Activated naive CD4-positive, alpha-beta T cell treated with anti-CD3 and anti-CD28 coated beads for 36 hours (primary cell): ENCODE data around the gene LRRN4. TPM values are rescaled to one million over a fixed set of nuclear protein-coding genes. Genes with fewer than 3 reads are reported as not detected.
A peak's percentile ranks its signal among the peaks of the same experiment; 100 is the strongest.

ENCODE experiments used
- CTCF ChIA-PET: fragments of 350-600 bp; sonication (Branson Sonifier 250); formaldehyde crosslinking; loops from one replicate; lab custom pipeline; 2021; ENCODE audit warnings: antibody characterized with exemption; lab: Charles Lee
- DNase-seq: peaks from one replicate; pipeline ENCODE4 v3.0.0-alpha.2; 2020
- H3K27ac Mint-ChIP-seq: one replicate; pipeline ENCODE4 v1.8.0; 2021; ENCODE audit warnings: mild to moderate bottlenecking, mixed read lengths
- H3K27me3 Mint-ChIP-seq: one replicate; pipeline ENCODE4 v1.8.0; 2021; ENCODE audit warnings: low read depth, mixed read lengths
- H3K36me3 Mint-ChIP-seq: one replicate; pipeline ENCODE4 v1.8.0; 2021; ENCODE audit warnings: low read depth, mixed read lengths
- H3K4me1 Mint-ChIP-seq: one replicate; pipeline ENCODE4 v1.8.0; 2021; ENCODE audit warnings: low read depth, mixed read lengths
- H3K4me3 Mint-ChIP-seq: one replicate; pipeline ENCODE4 v1.8.0; 2021; ENCODE audit warnings: mild to moderate bottlenecking, moderate library complexity, mixed read lengths
- H3K9me3 Mint-ChIP-seq: one replicate; pipeline ENCODE4 v1.8.0; 2021; ENCODE audit warnings: mixed read lengths
- intact Hi-C: fragments of 100-400 bp; cut with micrococcal nuclease; formaldehyde crosslinking; loops from one replicate; pipeline ENCODE4 v1.15.1; 2023
- total RNA-seq, 2 experiments: library from RNA; stranded (reverse); gene quantifications; one replicate each; pipeline ENCODE4 v1.2.3, GENCODE V29; 2021

Gene LRRN4
- not detected for total RNA-seq

GRCh38 chr20:6053776-6054688 lies at the start of gene LRRN4:
LRRN4 (minus strand) TSS chr20:6054060; CDS start chr20:6052799, 1,261 bp downstream.
- H3K4me1 Mint-ChIP-seq: peaks cover 8% of the 10 kb centered on the region
- H3K9me3 Mint-ChIP-seq: no peaks in the 10 kb centered on the region
- intact Hi-C loops: no loop called here
- H3K4me3 Mint-ChIP-seq: peak within 1 kb of the TSS; percentile 34
- H3K27ac Mint-ChIP-seq: no peak within 1 kb of the TSS
- H3K36me3 Mint-ChIP-seq: no peaks in the 10 kb centered on the region
- CTCF ChIA-PET: interaction anchor here (0.6 to 1.1 kb wide), 3 partner anchors 23 to 266 kb away, joined by 3 to 4 read pairs (median 3); no protein-coding TSS in a partner anchor
- DNase-seq: no peak
- H3K27me3 Mint-ChIP-seq: peaks cover 25% of the 10 kb centered on the region

- no peaks in the 10 kb centered on the region for H3K4me1 Mint-ChIP-seq
Measured at GRCh38 chr20:6103301-6103700, 49.4 kb upstream of the LRRN4 start.

DNA sequence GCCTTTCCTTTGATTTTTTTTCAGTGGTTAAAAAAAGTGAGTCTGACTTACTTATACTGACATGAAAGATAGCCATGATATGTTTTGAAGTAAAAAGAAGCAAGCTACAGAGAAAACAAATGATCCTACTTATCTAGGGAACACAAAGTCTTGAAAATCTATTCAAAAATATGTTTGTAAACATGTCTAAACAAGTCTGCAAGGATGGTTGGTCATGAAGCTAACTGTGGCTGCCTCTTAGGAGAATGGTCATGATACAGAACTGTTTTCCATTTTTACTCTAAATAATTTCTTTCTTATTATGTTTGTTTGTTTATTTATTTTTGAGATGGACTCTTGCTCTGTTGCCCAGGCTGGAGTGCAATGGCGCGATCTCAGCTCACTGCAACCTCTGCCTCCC lies 47.5 kb upstream of the LRRN4 start:
- intact Hi-C loops: no loop called here
- Mint-ChIP-seq H3K27ac (no peak overlapping the region), H3K4me3 (no peak overlapping the region), H3K27me3 (peaks cover 6% of the 10 kb centered on the region), H3K9me3 (no peaks in the 10 kb centered on the region), H3K36me3 (no peaks in the 10 kb centered on the region), H3K4me1 (no peaks in the 10 kb centered on the region)
- CTCF ChIA-PET: no interaction called here
- DNase-seq: no peak

More at GRCh38 chr20:6103301-6103700, 49.4 kb upstream of the LRRN4 start:
- Mint-ChIP-seq H3K27ac (no peak overlapping the region), H3K4me3 (no peak overlapping the region), H3K9me3 (no peaks in the 10 kb centered on the region), H3K36me3 (no peaks in the 10 kb centered on the region), H3K27me3 (peaks cover 4% of the 10 kb centered on the region)
- intact Hi-C loops: no loop called here
- CTCF ChIA-PET: interaction anchor here (0.9 kb wide), 1 partner anchor 19 kb away, joined by 3 read pairs; the partner anchor contains the start of gene FERMT1
- no peak for DNase-seq

DNA sequence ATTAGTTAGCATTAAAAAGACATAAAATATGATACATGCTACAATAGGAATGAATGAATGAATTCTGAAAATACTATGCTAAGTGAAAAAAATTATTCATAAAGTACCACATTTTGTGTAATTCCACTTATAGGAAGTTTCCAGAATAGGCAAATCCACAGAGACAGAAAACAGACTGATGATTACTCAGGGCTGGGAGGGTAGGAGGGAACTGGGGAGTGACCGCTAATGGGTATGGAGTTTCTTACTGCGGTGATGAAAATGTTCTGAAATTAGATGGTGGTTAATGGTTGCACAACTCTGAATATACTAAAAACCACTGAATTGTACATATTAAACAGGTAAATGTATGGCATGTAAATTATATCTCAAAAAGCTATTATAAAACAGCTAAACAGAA lies 46.4 kb upstream of the LRRN4 start:
- intact Hi-C loops: no loop called here
- DNase-seq: no peak
- Mint-ChIP-seq H3K4me1 (no peaks in the 10 kb centered on the region), H3K4me3 (no peak overlapping the region), H3K36me3 (no peaks in the 10 kb centered on the region), H3K27me3 (peaks cover 8% of the 10 kb centered on the region), H3K9me3 (no peaks in the 10 kb centered on the region), H3K27ac (no peak overlapping the region)
- CTCF ChIA-PET: no interaction called here

GRCh38 chr20:6099819-6100218 lies 46.0 kb upstream of the LRRN4 start:
- no peak overlapping the region for H3K4me3 Mint-ChIP-seq
- no peaks in the 10 kb centered on the region for H3K9me3 Mint-ChIP-seq
- no peak overlapping the region for H3K27ac Mint-ChIP-seq
- peaks cover 8% of the 10 kb centered on the region for H3K27me3 Mint-ChIP-seq
- CTCF ChIA-PET: no interaction called here
- no peaks in the 10 kb centered on the region for H3K36me3 Mint-ChIP-seq
- intact Hi-C loops: no loop called here
- no peaks in the 10 kb centered on the region for H3K4me1 Mint-ChIP-seq
- no peak for DNase-seq

- intact Hi-C loops: no loop called here
- no peaks in the 10 kb centered on the region for H3K36me3 Mint-ChIP-seq
Measured at GRCh38 chr20:6095409-6095808, 41.5 kb upstream of the LRRN4 start.

GRCh38 chr20:6094565-6094964 lies 40.7 kb upstream of the LRRN4 start:
- intact Hi-C loops: no loop called here
- H3K27me3 Mint-ChIP-seq: peaks cover 16% of the 10 kb centered on the region
- no peaks in the 10 kb centered on the region for H3K36me3 Mint-ChIP-seq
- H3K9me3 Mint-ChIP-seq: no peaks in the 10 kb centered on the region
- CTCF ChIA-PET: interaction anchor here (1.3 kb wide), 1 partner anchor 98 kb away, joined by 3 read pairs; no protein-coding TSS in a partner anchor
- no peak for DNase-seq
- no peaks in the 10 kb centered on the region for H3K4me1 Mint-ChIP-seq
- no peak overlapping the region for H3K4me3 Mint-ChIP-seq
- H3K27ac Mint-ChIP-seq: no peak overlapping the region

More at GRCh38 chr20:6095409-6095808, 41.5 kb upstream of the LRRN4 start:
- H3K4me3 Mint-ChIP-seq: no peak overlapping the region
- H3K4me1 Mint-ChIP-seq: no peaks in the 10 kb centered on the region
- CTCF ChIA-PET: no interaction called here
- no peak overlapping the region for H3K27ac Mint-ChIP-seq
- DNase-seq: no peak
- no peaks in the 10 kb centered on the region for H3K9me3 Mint-ChIP-seq
- H3K27me3 Mint-ChIP-seq: peaks cover 15% of the 10 kb centered on the region

- intact Hi-C loops: no loop called here
- Mint-ChIP-seq H3K36me3 (no peaks in the 10 kb centered on the region), H3K27ac (no peak overlapping the region), H3K9me3 (no peaks in the 10 kb centered on the region), H3K27me3 (peaks cover 19% of the 10 kb centered on the region), H3K4me1 (no peaks in the 10 kb centered on the region), H3K4me3 (no peak overlapping the region)
- DNase-seq: no peak
- CTCF ChIA-PET: interaction anchor here (1.3 kb wide), 1 partner anchor 97 kb away, joined by 3 read pairs; no protein-coding TSS in a partner anchor
Measured at GRCh38 chr20:6094063-6094462, 40.2 kb upstream of the LRRN4 start.

DNA sequence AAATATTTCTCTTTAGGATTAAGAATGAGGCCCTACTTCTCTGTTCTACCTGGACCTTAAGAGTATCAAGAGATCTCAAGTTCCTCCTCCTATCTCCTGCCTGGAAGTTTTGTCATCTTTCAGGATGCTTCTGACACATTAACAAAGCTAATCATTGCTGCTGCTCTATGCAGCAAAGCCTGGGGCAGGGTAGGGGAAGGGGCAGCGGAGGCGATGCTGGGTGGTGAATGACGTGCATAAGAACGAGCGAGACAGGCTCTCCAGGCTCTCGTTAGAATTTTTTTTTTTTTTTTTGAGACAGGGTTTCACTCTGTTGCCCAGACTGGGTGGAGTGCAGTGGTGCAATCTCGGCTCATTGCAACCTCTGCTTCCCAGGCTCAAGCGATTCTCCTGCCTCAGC lies 37.8 kb upstream of the LRRN4 start:
- Mint-ChIP-seq H3K9me3 (peaks cover under 1% of the 10 kb centered on the region), H3K27ac (no peak overlapping the region), H3K36me3 (no peaks in the 10 kb centered on the region), H3K27me3 (peaks cover 21% of the 10 kb centered on the region), H3K4me3 (no peak overlapping the region), H3K4me1 (no peaks in the 10 kb centered on the region)
- DNase-seq: no peak
- intact Hi-C loops: no loop called here
- CTCF ChIA-PET: no interaction called here

GRCh38 chr20:6086868-6087267 lies 33.0 kb upstream of the LRRN4 start:
- H3K36me3 Mint-ChIP-seq: no peaks in the 10 kb centered on the region
- peaks cover 16% of the 10 kb centered on the region for H3K27me3 Mint-ChIP-seq
- H3K4me3 Mint-ChIP-seq: no peak overlapping the region
- H3K9me3 Mint-ChIP-seq: peaks cover 2% of the 10 kb centered on the region
- CTCF ChIA-PET: interaction anchor here (1.0 kb wide), 1 partner anchor 8 kb away, joined by 3 read pairs; no protein-coding TSS in a partner anchor
- DNase-seq: no peak
- intact Hi-C loops: no loop called here
- H3K27ac Mint-ChIP-seq: no peak overlapping the region
- no peaks in the 10 kb centered on the region for H3K4me1 Mint-ChIP-seq

DNA sequence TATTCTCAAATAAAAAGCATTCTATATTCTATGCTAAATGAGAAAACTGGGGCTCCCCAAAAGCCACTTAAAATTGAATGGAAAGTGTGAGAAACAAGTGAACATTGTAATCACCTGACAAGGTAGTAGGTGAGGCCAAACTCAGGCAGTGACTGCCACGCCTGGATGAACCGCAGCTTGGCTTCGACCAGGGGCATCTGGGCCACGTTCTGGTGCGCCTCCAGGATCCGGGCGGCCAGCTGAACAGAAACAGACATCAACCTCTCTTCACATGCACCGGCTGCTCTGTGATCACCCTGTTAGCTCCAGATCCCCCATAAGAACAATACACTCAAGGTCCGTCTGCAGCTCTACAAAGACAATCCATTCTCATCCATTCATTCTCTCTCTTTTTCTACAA lies 30.1 kb upstream of the LRRN4 start:
- no peaks in the 10 kb centered on the region for H3K4me1 Mint-ChIP-seq
- H3K9me3 Mint-ChIP-seq: peaks cover 2% of the 10 kb centered on the region
- no peak overlapping the region for H3K4me3 Mint-ChIP-seq
- intact Hi-C loops: no loop called here
- CTCF ChIA-PET: interaction anchor here (0.6 to 1.3 kb wide), 3 partner anchors 11 to 556 kb away, joined by 3 to 4 read pairs (median 3); no protein-coding TSS in a partner anchor
- no peak for DNase-seq
- H3K36me3 Mint-ChIP-seq: no peaks in the 10 kb centered on the region
- peaks cover 9% of the 10 kb centered on the region for H3K27me3 Mint-ChIP-seq
- H3K27ac Mint-ChIP-seq: no peak overlapping the region

DNA sequence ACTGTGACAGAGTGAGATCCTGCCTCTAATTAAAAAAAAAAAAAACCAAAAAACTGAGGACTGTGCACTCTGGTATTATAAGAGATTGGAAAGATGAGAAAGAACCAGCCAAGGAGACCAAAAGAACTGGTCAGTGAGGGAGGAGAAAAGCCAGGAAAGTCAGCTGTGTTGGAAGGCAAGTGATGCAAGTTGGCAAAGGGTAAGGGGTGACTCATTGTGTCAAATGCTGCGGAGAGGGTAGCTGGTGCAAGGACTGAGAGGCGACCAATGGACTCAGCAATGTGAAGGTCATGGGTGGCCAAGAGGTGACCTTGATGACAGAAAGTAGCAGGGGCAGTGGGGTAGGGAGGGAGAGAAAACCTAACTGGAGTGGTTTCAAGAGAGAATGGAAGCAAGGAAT lies 27.4 kb upstream of the LRRN4 start:
- Mint-ChIP-seq H3K9me3 (no peaks in the 10 kb centered on the region), H3K36me3 (no peaks in the 10 kb centered on the region), H3K27me3 (peaks cover 2% of the 10 kb centered on the region), H3K4me1 (no peaks in the 10 kb centered on the region), H3K4me3 (no peak overlapping the region), H3K27ac (no peak overlapping the region)
- CTCF ChIA-PET: interaction anchor here (0.5 kb wide), 1 partner anchor 148 kb away, joined by 3 read pairs; no protein-coding TSS in a partner anchor
- DNase-seq: no peak
- intact Hi-C loops: no loop called here
